ENCODE results near the gene ZCCHC9.
"Not testable (repeated sequence)": the region's sequence is repeated elsewhere in the genome, so short reads cannot be mapped to it uniquely, and the experiment has no call there.

The ZCCHC9 gene

DNA sequence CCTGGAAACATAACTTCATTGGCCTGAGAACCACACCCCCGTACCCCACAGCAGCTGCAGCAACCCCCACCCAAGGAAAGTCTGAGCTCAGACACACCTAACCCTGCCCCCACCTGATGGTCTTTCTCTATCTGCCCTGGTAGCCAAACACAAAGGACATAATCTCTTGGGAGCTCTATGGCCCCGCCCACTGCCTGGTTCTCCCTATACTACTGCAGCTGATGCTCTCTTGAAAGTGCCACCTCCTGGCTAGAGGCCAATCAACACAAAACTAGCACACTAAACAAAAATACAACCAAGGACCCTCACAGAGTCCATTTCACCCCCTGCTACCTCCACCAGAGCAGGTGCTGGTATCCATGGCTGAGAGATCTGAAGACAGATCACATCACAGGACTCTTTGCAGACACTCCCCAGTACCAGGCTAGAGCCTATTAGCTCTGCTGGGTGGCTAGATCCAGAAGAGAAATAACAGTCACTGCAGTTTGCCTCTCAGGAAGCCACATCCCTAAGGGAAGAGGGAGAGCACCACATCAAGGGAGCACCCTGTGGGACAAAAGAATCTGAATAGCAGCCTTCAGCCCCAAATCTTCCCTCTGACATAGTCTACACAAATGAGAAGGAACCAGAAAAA lies 30.9 kb upstream of the ZCCHC9 start:
- H3K4me3 ChIP-seq (ENCODE audit: low read length); H3K9ac ChIP-seq (ENCODE audit: low read depth, low read length); H3K4me2 ChIP-seq (ENCODE audit: low read length); H3K36me3 ChIP-seq (ENCODE audit: insufficient read depth, low read length); H3K27me3 ChIP-seq (ENCODE audit: control insufficient read depth, insufficient read depth, low read length); H3K9me3 ChIP-seq (replicated peaks; ENCODE audit: low read length): not testable (repeated sequence)
- peaks cover 16% of the 10 kb centered on the region for H3K4me1 ChIP-seq (ENCODE audit: control insufficient read depth, insufficient read depth, low read length)

DNA sequence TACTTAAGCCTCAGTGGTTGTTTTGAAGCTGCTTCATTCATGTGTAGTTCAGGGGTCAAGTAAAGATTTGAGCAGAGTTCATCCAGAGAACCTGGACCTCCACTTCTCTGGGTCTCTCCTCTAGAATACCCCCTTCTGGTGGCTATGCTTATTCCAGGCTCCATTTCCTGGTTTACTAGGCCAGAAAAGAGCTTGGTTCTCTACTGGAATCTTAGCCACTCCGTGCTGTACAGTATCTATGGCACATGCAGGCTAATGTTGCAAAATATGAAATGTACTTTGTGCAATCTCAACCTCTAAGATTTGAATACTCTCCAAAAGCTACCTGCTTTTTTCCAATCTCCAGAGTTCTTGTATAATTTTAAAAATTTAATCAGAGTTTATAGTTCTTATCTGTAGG lies 17.4 kb upstream of the ZCCHC9 start:
- no peaks in the 10 kb centered on the region for H3K36me3 ChIP-seq (ENCODE audit: insufficient read depth, low read length)
- H3K27me3 ChIP-seq (ENCODE audit: control insufficient read depth, insufficient read depth, low read length) = no peaks in the 10 kb centered on the region
- no peak overlapping the region for H3K4me3 ChIP-seq (ENCODE audit: low read length)
- no peaks in the 10 kb centered on the region for H3K9me3 ChIP-seq (replicated peaks; ENCODE audit: low read length)
- no peak overlapping the region for H3K4me2 ChIP-seq (ENCODE audit: low read length)
- H3K4me1 ChIP-seq (ENCODE audit: control insufficient read depth, insufficient read depth, low read length) = no peaks in the 10 kb centered on the region
- H3K9ac ChIP-seq (ENCODE audit: low read depth, low read length) = no peak overlapping the region

DNA sequence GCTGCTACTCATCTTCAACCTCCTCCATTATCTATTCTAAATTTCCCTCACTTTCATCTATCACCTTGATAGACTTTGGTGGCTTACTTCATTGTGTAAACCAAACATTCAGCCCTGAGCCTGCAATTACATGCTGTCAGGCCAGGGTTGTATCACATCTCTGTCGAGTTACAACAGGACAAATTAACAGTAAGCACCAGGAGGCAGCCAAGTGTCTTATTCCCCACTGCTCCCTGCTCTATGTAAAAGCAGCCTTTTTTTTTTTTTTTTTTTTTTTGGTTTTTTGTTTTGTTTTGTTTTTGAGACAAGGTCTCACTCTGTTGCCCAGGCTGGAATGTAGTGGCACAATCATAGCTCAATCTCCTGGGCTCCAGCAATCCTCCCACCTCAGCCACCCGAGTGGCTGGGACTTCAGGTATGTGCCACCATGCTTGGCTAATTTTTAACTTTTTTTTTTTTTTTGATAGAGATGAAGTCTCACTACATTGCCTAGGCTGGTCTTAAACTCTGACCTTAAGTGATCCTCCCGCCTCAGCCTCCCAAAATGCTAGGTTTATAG lies 15.2 kb upstream of the ZCCHC9 start:
- no peaks in the 10 kb centered on the region for H3K27me3 ChIP-seq (ENCODE audit: control insufficient read depth, insufficient read depth, low read length)
- H3K4me3 ChIP-seq (ENCODE audit: low read length) = no peak overlapping the region
- H3K9me3 ChIP-seq (replicated peaks; ENCODE audit: low read length) = no peaks in the 10 kb centered on the region
- H3K4me2 ChIP-seq (ENCODE audit: low read length) = no peak overlapping the region
- H3K4me1 ChIP-seq (ENCODE audit: control insufficient read depth, insufficient read depth, low read length) = no peaks in the 10 kb centered on the region
- no peaks in the 10 kb centered on the region for H3K36me3 ChIP-seq (ENCODE audit: insufficient read depth, low read length)
- H3K9ac ChIP-seq (ENCODE audit: low read depth, low read length) = no peak overlapping the region

DNA sequence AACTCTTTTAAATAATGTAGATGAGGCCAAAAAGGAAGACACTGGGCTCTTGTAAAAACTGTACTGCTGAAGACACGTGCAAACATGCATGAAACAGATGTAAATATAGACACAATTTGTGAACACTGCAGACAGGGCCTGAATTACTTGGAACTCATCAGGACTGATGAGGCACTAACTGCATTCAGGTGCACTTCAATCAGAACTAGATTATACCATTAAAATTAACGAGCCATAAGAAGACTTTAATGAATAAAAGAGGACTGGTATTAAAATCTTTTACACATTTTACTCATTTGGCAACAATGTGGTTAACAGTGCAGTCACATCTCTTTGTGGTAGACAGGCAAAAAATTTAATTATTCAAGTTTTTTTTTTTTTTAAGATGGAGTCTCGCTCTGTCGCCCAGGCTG lies 13.4 kb upstream of the ZCCHC9 start:
- Histone ChIP-seq H3K27me3 (ENCODE audit: control insufficient read depth, insufficient read depth, low read length) (no peaks in the 10 kb centered on the region), H3K4me3 (ENCODE audit: low read length) (no peak overlapping the region), H3K4me1 (ENCODE audit: control insufficient read depth, insufficient read depth, low read length) (no peaks in the 10 kb centered on the region), H3K4me2 (ENCODE audit: low read length) (no peak overlapping the region), H3K36me3 (ENCODE audit: insufficient read depth, low read length) (no peaks in the 10 kb centered on the region), H3K9me3 (replicated peaks; ENCODE audit: low read length) (no peaks in the 10 kb centered on the region), H3K9ac (ENCODE audit: low read depth, low read length) (no peak overlapping the region)

DNA sequence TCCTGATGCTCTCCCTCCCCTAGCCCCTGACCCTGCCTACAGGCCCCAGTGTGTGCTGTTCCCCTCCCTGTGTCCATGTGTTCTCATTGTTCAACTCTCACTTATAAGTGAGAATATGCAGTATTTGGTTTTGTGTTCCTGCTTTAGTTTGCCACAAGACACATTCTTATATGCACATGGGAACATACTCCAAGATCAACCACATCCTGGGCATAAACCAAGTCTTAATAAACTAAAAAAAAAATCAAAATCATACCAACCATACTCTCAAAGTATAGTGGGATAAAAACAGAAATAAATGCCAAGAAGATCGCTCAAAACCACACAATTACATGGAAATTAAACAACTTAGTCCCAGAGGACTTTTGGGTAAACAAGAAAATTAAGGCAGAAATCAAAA lies 11.2 kb upstream of the ZCCHC9 start:
- Histone ChIP-seq H3K4me3 (ENCODE audit: low read length) (no peak overlapping the region), H3K36me3 (ENCODE audit: insufficient read depth, low read length) (no peaks in the 10 kb centered on the region), H3K9ac (ENCODE audit: low read depth, low read length) (no peak overlapping the region), H3K27me3 (ENCODE audit: control insufficient read depth, insufficient read depth, low read length) (no peaks in the 10 kb centered on the region), H3K4me1 (ENCODE audit: control insufficient read depth, insufficient read depth, low read length) (no peaks in the 10 kb centered on the region), H3K9me3 (replicated peaks; ENCODE audit: low read length) (no peaks in the 10 kb centered on the region), H3K4me2 (ENCODE audit: low read length) (no peak overlapping the region)

DNA sequence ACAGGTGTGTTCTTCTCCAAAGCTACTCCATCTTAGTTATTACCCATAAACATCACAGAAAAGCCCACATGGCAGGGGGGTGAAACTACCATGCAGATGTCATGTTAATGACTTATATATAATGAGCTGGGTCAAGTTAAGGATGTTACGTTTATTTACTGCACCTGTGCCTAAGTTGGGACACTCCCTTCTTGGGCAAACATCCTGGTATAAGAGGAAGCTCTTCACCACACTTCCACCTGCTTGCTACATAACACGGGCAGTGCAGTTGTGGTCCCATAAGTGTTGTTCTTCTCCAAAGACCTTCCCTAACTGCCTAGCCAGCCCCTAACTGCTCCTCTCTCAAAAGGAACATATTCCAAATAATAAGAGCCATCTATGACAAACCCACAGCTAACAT lies 9.3 kb upstream of the ZCCHC9 start:
- no peaks in the 10 kb centered on the region for H3K4me1 ChIP-seq (ENCODE audit: control insufficient read depth, insufficient read depth, low read length)
- no peak overlapping the region for H3K9ac ChIP-seq (ENCODE audit: low read depth, low read length)
- no peaks in the 10 kb centered on the region for H3K36me3 ChIP-seq (ENCODE audit: insufficient read depth, low read length)
- H3K27me3 ChIP-seq (ENCODE audit: control insufficient read depth, insufficient read depth, low read length) = no peaks in the 10 kb centered on the region
- H3K4me2 ChIP-seq (ENCODE audit: low read length) = no peak overlapping the region
- H3K4me3 ChIP-seq (ENCODE audit: low read length) = no peak overlapping the region
- H3K9me3 ChIP-seq (replicated peaks; ENCODE audit: low read length) = no peaks in the 10 kb centered on the region

DNA sequence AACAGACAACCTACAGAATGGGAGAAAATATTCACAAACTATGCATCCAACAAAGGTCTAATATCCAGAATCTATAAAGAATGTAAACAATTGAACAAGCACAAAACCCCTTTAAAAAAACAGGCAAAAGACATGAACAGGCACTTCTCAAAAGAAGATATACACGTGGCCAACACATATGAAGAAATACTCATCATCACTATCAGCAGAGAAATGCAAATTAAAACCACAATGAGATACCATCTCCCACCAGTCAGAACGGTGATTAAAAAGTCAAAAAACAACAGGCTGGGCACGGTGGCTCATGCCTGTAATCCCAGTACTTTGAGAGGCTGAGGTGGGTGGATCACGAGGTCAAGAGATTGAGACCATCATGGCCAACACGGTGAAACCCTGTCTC lies 7.4 kb upstream of the ZCCHC9 start:
- H3K4me2 ChIP-seq (ENCODE audit: low read length); H3K9ac ChIP-seq (ENCODE audit: low read depth, low read length); H3K4me3 ChIP-seq (ENCODE audit: low read length); H3K27me3 ChIP-seq (ENCODE audit: control insufficient read depth, insufficient read depth, low read length); H3K9me3 ChIP-seq (replicated peaks; ENCODE audit: low read length); H3K4me1 ChIP-seq (ENCODE audit: control insufficient read depth, insufficient read depth, low read length); H3K36me3 ChIP-seq (ENCODE audit: insufficient read depth, low read length): not testable (repeated sequence)

DNA sequence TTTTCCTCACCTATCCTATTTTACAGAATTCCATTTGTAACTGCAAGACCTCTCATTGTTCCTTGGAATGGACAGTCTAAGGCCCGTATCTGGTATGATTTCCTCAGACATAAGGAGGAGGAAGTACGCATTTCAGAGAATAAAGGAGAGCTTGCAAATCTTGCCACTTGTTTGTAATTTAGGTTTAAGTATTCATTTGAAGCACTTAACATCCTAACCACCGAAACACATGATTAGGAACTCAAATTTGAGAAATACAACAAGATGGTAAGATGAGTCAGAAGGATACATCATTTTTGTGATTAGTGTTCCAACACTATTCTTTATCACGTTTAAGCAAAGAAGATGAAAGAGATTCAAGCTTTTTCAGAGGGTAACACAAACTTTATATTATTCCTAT lies 3.9 kb upstream of the ZCCHC9 start:
- no peak overlapping the region for H3K4me2 ChIP-seq (ENCODE audit: low read length)
- no peaks in the 10 kb centered on the region for H3K27me3 ChIP-seq (ENCODE audit: control insufficient read depth, insufficient read depth, low read length)
- peaks cover 18% of the 10 kb centered on the region for H3K4me1 ChIP-seq (ENCODE audit: control insufficient read depth, insufficient read depth, low read length)
- H3K36me3 ChIP-seq (ENCODE audit: insufficient read depth, low read length) = no peaks in the 10 kb centered on the region
- no peak overlapping the region for H3K9ac ChIP-seq (ENCODE audit: low read depth, low read length)
- no peak overlapping the region for H3K4me3 ChIP-seq (ENCODE audit: low read length)
- H3K9me3 ChIP-seq (replicated peaks; ENCODE audit: low read length) = no peaks in the 10 kb centered on the region

DNA sequence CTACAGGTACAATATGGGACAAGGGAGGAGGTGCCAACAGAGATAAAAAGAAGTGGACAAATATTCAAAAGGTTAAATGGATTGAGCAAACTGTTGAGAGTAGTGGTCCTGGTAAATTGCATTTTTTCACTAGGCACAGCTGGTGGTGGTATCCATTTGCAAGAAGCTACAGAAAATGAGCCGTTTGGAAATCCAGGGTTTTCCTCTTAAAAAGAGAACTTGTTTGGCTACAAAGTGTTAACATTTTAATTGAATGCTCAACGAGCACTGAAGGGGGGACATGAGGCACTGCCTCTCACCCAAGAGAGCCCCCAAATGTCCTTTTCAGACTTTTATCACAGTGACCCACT lies 491 bp upstream of the ZCCHC9 start:
- Histone ChIP-seq H3K4me1 (ENCODE audit: control insufficient read depth, insufficient read depth, low read length) (peaks cover 32% of the 10 kb centered on the region), H3K36me3 (ENCODE audit: insufficient read depth, low read length) (peaks cover 13% of the 10 kb centered on the region), H3K4me2 (ENCODE audit: low read length) (peak overlapping the region; percentile 77), H3K9ac (ENCODE audit: low read depth, low read length) (peak overlapping the region; percentile 94), H3K9me3 (replicated peaks; ENCODE audit: low read length) (no peaks in the 10 kb centered on the region), H3K4me3 (ENCODE audit: low read length) (peak overlapping the region; percentile 84), H3K27me3 (ENCODE audit: control insufficient read depth, insufficient read depth, low read length) (no peaks in the 10 kb centered on the region)

DNA sequence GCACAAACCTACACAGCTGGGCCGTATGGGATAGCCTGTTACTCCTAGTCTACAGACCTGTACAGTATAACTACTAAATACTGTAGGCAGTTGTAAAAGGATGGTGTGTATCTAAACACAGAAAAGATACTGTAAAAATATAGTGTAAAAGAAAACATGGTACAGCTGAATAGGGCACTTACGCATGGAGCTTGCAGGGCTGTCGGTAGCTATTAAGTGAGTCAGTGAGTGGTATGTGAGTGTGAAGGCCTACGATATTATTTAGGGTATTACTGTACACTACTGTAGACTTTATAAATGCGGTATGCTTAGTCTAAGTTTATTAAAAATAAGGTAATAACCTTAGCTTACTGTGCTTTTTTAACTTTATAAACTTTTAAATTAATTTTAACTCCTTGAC lies 1.2 kb downstream of the ZCCHC9 start:
- peak overlapping the region; percentile 94 for H3K9ac ChIP-seq (ENCODE audit: low read depth, low read length)
- H3K9me3 ChIP-seq (replicated peaks; ENCODE audit: low read length) = no peaks in the 10 kb centered on the region
- peak overlapping the region; percentile 77 for H3K4me2 ChIP-seq (ENCODE audit: low read length)
- H3K36me3 ChIP-seq (ENCODE audit: insufficient read depth, low read length) = peaks cover 13% of the 10 kb centered on the region
- H3K4me3 ChIP-seq (ENCODE audit: low read length) = peak overlapping the region; percentile 84
- no peaks in the 10 kb centered on the region for H3K27me3 ChIP-seq (ENCODE audit: control insufficient read depth, insufficient read depth, low read length)
- peaks cover 32% of the 10 kb centered on the region for H3K4me1 ChIP-seq (ENCODE audit: control insufficient read depth, insufficient read depth, low read length)

DNA sequence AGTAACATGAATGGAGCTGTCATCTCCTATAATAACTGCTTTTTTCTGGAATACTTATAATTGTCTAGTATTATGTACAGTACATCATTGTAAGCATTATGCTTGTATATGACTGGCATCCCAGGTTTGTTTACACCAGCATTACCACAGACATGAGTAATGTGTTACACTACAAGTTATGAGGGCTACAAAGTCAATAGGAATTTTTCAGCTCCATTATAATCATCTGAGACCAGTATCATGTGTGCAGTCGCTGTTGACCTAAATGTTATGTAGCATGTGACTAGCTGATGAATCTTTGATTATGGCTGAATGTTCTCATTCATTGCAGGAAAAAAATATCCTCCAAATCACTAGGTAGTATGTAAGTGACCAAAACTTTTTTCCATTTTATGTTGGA lies 2.2 kb downstream of the ZCCHC9 start:
- Histone ChIP-seq H3K36me3 (ENCODE audit: insufficient read depth, low read length) (peaks cover 18% of the 10 kb centered on the region), H3K9me3 (replicated peaks; ENCODE audit: low read length) (no peaks in the 10 kb centered on the region), H3K27me3 (ENCODE audit: control insufficient read depth, insufficient read depth, low read length) (no peaks in the 10 kb centered on the region), H3K9ac (ENCODE audit: low read depth, low read length) (peak overlapping the region; percentile 30), H3K4me1 (ENCODE audit: control insufficient read depth, insufficient read depth, low read length) (peaks cover 32% of the 10 kb centered on the region), H3K4me2 (ENCODE audit: low read length) (peak overlapping the region; percentile 61), H3K4me3 (ENCODE audit: low read length) (no peak overlapping the region)

DNA sequence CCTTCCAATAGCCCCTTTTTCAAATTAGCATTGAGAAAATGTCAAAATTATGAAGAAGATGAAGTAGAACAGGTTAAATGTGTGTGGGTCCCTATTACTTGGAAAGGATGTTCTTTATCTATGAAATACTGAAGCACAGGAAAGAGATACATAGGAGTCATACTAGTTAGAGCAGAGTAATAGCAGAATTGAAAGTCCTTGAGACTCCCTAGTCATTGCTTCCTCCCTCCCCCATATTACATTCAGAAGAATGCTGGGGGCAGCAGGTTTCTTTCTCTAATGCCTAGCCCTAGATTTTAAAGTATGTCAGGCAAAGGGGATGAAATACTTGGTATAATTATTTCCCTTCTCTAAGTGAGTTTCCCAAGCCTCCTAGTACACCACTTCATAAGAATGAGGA lies 4.4 kb downstream of the ZCCHC9 start:
- no peak overlapping the region for H3K4me2 ChIP-seq (ENCODE audit: low read length)
- H3K4me1 ChIP-seq (ENCODE audit: control insufficient read depth, insufficient read depth, low read length) = peaks cover 18% of the 10 kb centered on the region
- peaks cover 21% of the 10 kb centered on the region for H3K36me3 ChIP-seq (ENCODE audit: insufficient read depth, low read length)
- H3K4me3 ChIP-seq (ENCODE audit: low read length) = no peak overlapping the region
- H3K9me3 ChIP-seq (replicated peaks; ENCODE audit: low read length) = no peaks in the 10 kb centered on the region
- H3K27me3 ChIP-seq (ENCODE audit: control insufficient read depth, insufficient read depth, low read length) = no peaks in the 10 kb centered on the region
- no peak overlapping the region for H3K9ac ChIP-seq (ENCODE audit: low read depth, low read length)
